Activated T-cell treated with anti-CD3 and anti-CD28 coated beads, Interleukin-2, amount 50 U/mL, for 4 hours (primary cell): ENCODE measurements around the gene SLC2A10. TPM values are rescaled to one million over a fixed set of nuclear protein-coding genes. Genes with fewer than 3 reads are reported as not detected.

ENCODE experiments used
- ATAC-seq, 2 donors: fragments of 200-7000 bp; cut with Tn5 transposase; one replicate each; pipeline ENCODE4 v1.10.0; 2021
- DNase-seq: peaks from one replicate; pipeline ENCODE4 v3.0.0-alpha.2; 2020
- H3K27me3 Mint-ChIP-seq: one replicate; pipeline ENCODE4 v1.8.0; 2021; ENCODE audit warnings: low read depth, mixed read lengths
- H3K36me3 Mint-ChIP-seq: one replicate; pipeline ENCODE4 v1.8.0; 2022; ENCODE audit warnings: mixed read lengths; ENCODE audit not compliant: insufficient read depth
- H3K4me1 Mint-ChIP-seq: one replicate; pipeline ENCODE4 v1.8.0; 2021; ENCODE audit warnings: low read depth, mixed read lengths
- H3K4me3 Mint-ChIP-seq: one replicate; pipeline ENCODE4 v1.8.0; 2021; ENCODE audit warnings: mild to moderate bottlenecking, moderate library complexity, mixed read lengths
- H3K9me3 Mint-ChIP-seq: one replicate; pipeline ENCODE4 v1.8.0; 2021; ENCODE audit warnings: mixed read lengths
- total RNA-seq, 3 donors: library from RNA; stranded (reverse); gene quantifications; one replicate each; pipeline ENCODE4 v1.2.1, GENCODE V29; 2021

Gene SLC2A10
- total RNA-seq, 3 donors from 2014 or later, result not detected

- ATAC-seq (no peak), DNase-seq (no peak)
- Mint-ChIP-seq H3K4me3 (no peak overlapping the region), H3K36me3 (no peaks in the 10 kb centered on the region), H3K9me3 (peaks cover 15% of the 10 kb centered on the region), H3K27me3 (peaks cover 46% of the 10 kb centered on the region), H3K4me1 (peaks cover 4% of the 10 kb centered on the region)
These were observed 4.6 kb upstream of the SLC2A10 start for GRCh38 chr20:46704714-46705377.

- peaks cover 8% of the 10 kb centered on the region for H3K4me1 Mint-ChIP-seq
These were observed 4.1 kb upstream of the SLC2A10 start for GRCh38 chr20:46705378-46705729.

GRCh38 chr20:46706242-46706641, 3.2 kb upstream of the SLC2A10 start:
- Mint-ChIP-seq H3K4me3 (no peak overlapping the region), H3K36me3 (no peaks in the 10 kb centered on the region), H3K27me3 (peaks cover 52% of the 10 kb centered on the region), H3K4me1 (peaks cover 8% of the 10 kb centered on the region), H3K9me3 (peaks cover 15% of the 10 kb centered on the region)
- ATAC-seq (no peak), DNase-seq (no peak)

More at GRCh38 chr20:46705378-46705729, 4.1 kb upstream of the SLC2A10 start:
- Mint-ChIP-seq H3K4me3 (no peak overlapping the region), H3K9me3 (peaks cover 15% of the 10 kb centered on the region), H3K36me3 (no peaks in the 10 kb centered on the region), H3K27me3 (peaks cover 49% of the 10 kb centered on the region)
- no peak for DNase-seq
- no peak for ATAC-seq

- no peak overlapping the region for H3K4me3 Mint-ChIP-seq
- DNase-seq, result no peak
- H3K9me3 Mint-ChIP-seq, result peaks cover 15% of the 10 kb centered on the region
- no peaks in the 10 kb centered on the region for H3K36me3 Mint-ChIP-seq
- H3K4me1 Mint-ChIP-seq, result peaks cover 8% of the 10 kb centered on the region
- H3K27me3 Mint-ChIP-seq, result peaks cover 61% of the 10 kb centered on the region
- no peak for ATAC-seq
These were observed 1.1 kb upstream of the SLC2A10 start for GRCh38 chr20:46708172-46708860.

- H3K9me3 Mint-ChIP-seq, result peaks cover 15% of the 10 kb centered on the region
- DNase-seq, result no peak
- H3K36me3 Mint-ChIP-seq, result no peaks in the 10 kb centered on the region
- peak overlapping the region; percentile 27 for H3K4me3 Mint-ChIP-seq
- no peak for ATAC-seq
- peaks cover 8% of the 10 kb centered on the region for H3K4me1 Mint-ChIP-seq
- peaks cover 65% of the 10 kb centered on the region for H3K27me3 Mint-ChIP-seq
These were observed 392 bp upstream of the SLC2A10 start for GRCh38 chr20:46709055-46709458.

GRCh38 chr20:46710153-46710913, 884 bp downstream of the SLC2A10 start:
- H3K4me1 Mint-ChIP-seq, result peaks cover 8% of the 10 kb centered on the region
- H3K9me3 Mint-ChIP-seq, result peaks cover 11% of the 10 kb centered on the region
- peaks cover 73% of the 10 kb centered on the region for H3K27me3 Mint-ChIP-seq
- DNase-seq, result no peak
- H3K4me3 Mint-ChIP-seq, result peak overlapping the region; percentile 71
- H3K36me3 Mint-ChIP-seq, result no peaks in the 10 kb centered on the region
- no peak for ATAC-seq

- ATAC-seq (no peak), DNase-seq (no peak)
- peaks cover 70% of the 10 kb centered on the region for H3K27me3 Mint-ChIP-seq
- no peak overlapping the region for H3K4me3 Mint-ChIP-seq
- H3K36me3 Mint-ChIP-seq, result no peaks in the 10 kb centered on the region
- H3K4me1 Mint-ChIP-seq, result peaks cover 8% of the 10 kb centered on the region
- H3K9me3 Mint-ChIP-seq, result no peaks in the 10 kb centered on the region
These were observed 2.7 kb downstream of the SLC2A10 start for GRCh38 chr20:46712056-46712636.

- peaks cover 5% of the 10 kb centered on the region for H3K4me1 Mint-ChIP-seq
- no peaks in the 10 kb centered on the region for H3K9me3 Mint-ChIP-seq
- DNase-seq (no peak), ATAC-seq (no peak)
- peaks cover 51% of the 10 kb centered on the region for H3K27me3 Mint-ChIP-seq
- H3K36me3 Mint-ChIP-seq, result no peaks in the 10 kb centered on the region
- no peak overlapping the region for H3K4me3 Mint-ChIP-seq
These were observed 4.7 kb downstream of the SLC2A10 start for GRCh38 chr20:46713957-46714834.

- no peak for DNase-seq
- H3K36me3 Mint-ChIP-seq, result peaks cover 1% of the 10 kb centered on the region
- H3K4me1 Mint-ChIP-seq, result peaks cover under 1% of the 10 kb centered on the region
- H3K9me3 Mint-ChIP-seq, result peaks cover 3% of the 10 kb centered on the region
- ATAC-seq, result no peak
- no peak overlapping the region for H3K4me3 Mint-ChIP-seq
- H3K27me3 Mint-ChIP-seq, result peaks cover 49% of the 10 kb centered on the region
These were observed 5.9 kb downstream of the SLC2A10 start for GRCh38 chr20:46715292-46715756.

GRCh38 chr20:46717818-46718541, 8.5 kb downstream of the SLC2A10 start:
- Mint-ChIP-seq H3K4me3 (no peak overlapping the region), H3K27me3 (peaks cover 29% of the 10 kb centered on the region), H3K4me1 (no peaks in the 10 kb centered on the region), H3K36me3 (peaks cover 1% of the 10 kb centered on the region), H3K9me3 (peaks cover 11% of the 10 kb centered on the region)
- DNase-seq, result no peak
- ATAC-seq, result no peak

GRCh38 chr20:46720019-46720418, 10.6 kb downstream of the SLC2A10 start:
- Mint-ChIP-seq H3K27me3 (peaks cover 9% of the 10 kb centered on the region), H3K36me3 (peaks cover 1% of the 10 kb centered on the region), H3K4me1 (no peaks in the 10 kb centered on the region), H3K4me3 (no peak overlapping the region), H3K9me3 (peaks cover 11% of the 10 kb centered on the region)
- ATAC-seq, result no peak
- DNase-seq, result no peak

- no peak overlapping the region for H3K4me3 Mint-ChIP-seq
- no peaks in the 10 kb centered on the region for H3K4me1 Mint-ChIP-seq
- H3K27me3 Mint-ChIP-seq, result peaks cover 5% of the 10 kb centered on the region
- ATAC-seq, result peak; percentile 83 to 93
- H3K9me3 Mint-ChIP-seq, result peaks cover 11% of the 10 kb centered on the region
- no peak for DNase-seq
- H3K36me3 Mint-ChIP-seq, result peaks cover 1% of the 10 kb centered on the region
These were observed 11.5 kb downstream of the SLC2A10 start for GRCh38 chr20:46720776-46721425.

GRCh38 chr20:46721476-46721875, 12.0 kb downstream of the SLC2A10 start:
- H3K9me3 Mint-ChIP-seq, result peaks cover 11% of the 10 kb centered on the region
- ATAC-seq, result no peak
- H3K4me1 Mint-ChIP-seq, result no peaks in the 10 kb centered on the region

More at GRCh38 chr20:46721476-46721875, 12.0 kb downstream of the SLC2A10 start:
- DNase-seq, result no peak
- H3K36me3 Mint-ChIP-seq, result peaks cover 1% of the 10 kb centered on the region
- H3K4me3 Mint-ChIP-seq, result no peak overlapping the region
- H3K27me3 Mint-ChIP-seq, result peaks cover 5% of the 10 kb centered on the region
